K562 (cell line): ENCODE results near the gene B4GALNT4. TPM values are rescaled to one million over a fixed set of nuclear protein-coding genes. Genes with fewer than 3 reads are reported as not detected.

Source experiments
- CREBBP ChIP-seq: IDR thresholded peaks from one replicate; pipeline ENCODE4 v1.6.1; 2012; ENCODE audit warnings: low read depth, mild to moderate bottlenecking, control low read depth, inconsistent platforms, low read length
- EP300 ChIP-seq: IDR thresholded peaks from 2 replicates; pipeline ENCODE4 v1.6.1; 2012; ENCODE audit warnings: low read length, improper control_type of control experiment
- HDAC1 ChIP-seq, 2 experiments: fragments of 450-650 bp; IDR thresholded peaks; 2 replicates each; pipeline ENCODE4 v1.6.1; 2016 to 2017; ENCODE audit warnings: inconsistent platforms in 1 of 2, mild to moderate bottlenecking in 1 of 2, moderate library complexity in 1 of 2
- HLTF ChIP-seq: fragments of 450-650 bp; IDR thresholded peaks from 2 replicates; pipeline ENCODE4 v1.6.1; 2016
- L3MBTL2 ChIP-seq: fragments of 450-650 bp; IDR thresholded peaks from 2 replicates; pipeline ENCODE4 v1.6.1; 2016; ENCODE audit warnings: mild to moderate bottlenecking, moderate library complexity
- NCOA6 ChIP-seq: fragments of 450-650 bp; IDR thresholded peaks from 2 replicates; pipeline ENCODE4 v1.6.1; 2017; ENCODE audit warnings: mild to moderate bottlenecking
- PHF21A ChIP-seq: fragments of 450-650 bp; IDR thresholded peaks from 2 replicates; pipeline ENCODE4 v1.6.1; 2017; ENCODE audit warnings: low read depth, borderline replicate concordance
- POLR2A ChIP-seq: fragments of 450-650 bp; conservative IDR thresholded peaks from 2 replicates; pipeline ENCODE4 v1.6.1; 2016
- TAF9B ChIP-seq: fragments of 450-650 bp; IDR thresholded peaks from 2 replicates; pipeline ENCODE4 v1.6.1; 2018; ENCODE audit warnings: mild to moderate bottlenecking; ENCODE audit not compliant: partially characterized antibody
- ZFX ChIP-seq: sonication (generic); formaldehyde crosslinking; IDR thresholded peaks from 2 replicates; pipeline ENCODE4 v1.8.0; 2022; ENCODE audit warnings: mild to moderate bottlenecking, missing genetic modification reagents, moderate library complexity
- ZKSCAN1 ChIP-seq: fragments of 150-350 bp; IDR thresholded peaks from 2 replicates; pipeline ENCODE4 v1.6.1; 2016; ENCODE audit warnings: low read depth, low read length
- ZNF766 ChIP-seq: fragments of 200-800 bp; sonication (Bioruptor generic); conservative IDR thresholded peaks from 2 replicates; pipeline ENCODE4 v1.6.1; 2016; ENCODE audit warnings: missing genetic modification characterization, missing compliant biosample characterization
- polyA plus RNA-seq, 8 experiments: library from polyadenylated mRNA; depleted of rRNA in 4 of 8; stranded (reverse) in 5 of 8; unstranded in 3 of 8; fragments of >200 nt; fragmentation: Nextera tagmentation in 2 of 8; fragmentation: Illumina TruSeq in 1 of 8; extraction: Ambion mirVana in 2 of 8; extraction: Trizol in 1 of 8; gene quantifications; 2 replicates each; pipeline versions ENCODE4 v1.2.1 to v1.2.3, GENCODE V29; 2011 to 2014; ENCODE audit warnings: inconsistent platforms in 1 of 8, missing spikeins in 1 of 8
- total RNA-seq, 7 experiments: library from RNA; depleted of rRNA in 6 of 7; stranded (reverse); fragments of >200 nt in 6 of 7; fragmentation: Illumina TruSeq in 2 of 7; extraction: Trizol in 2 of 7; gene quantifications; 2 replicates each; pipeline versions ENCODE4 v1.2.1 to v1.2.3, GENCODE V29; 2011 to 2021; ENCODE audit warnings: low replicate concordance in 1 of 7
- TF ChIP-seq, protein P1 (sequence below): fragments of 450-650 bp; IDR thresholded peaks from 2 replicates; pipeline ENCODE4 v1.6.1; 2017; ENCODE audit warnings: antibody characterized with exemption, mild to moderate bottlenecking
- TF ChIP-seq, protein P2 (sequence below): fragments of 250-450 bp; sonication (Bioruptor Pico); IDR thresholded peaks from 2 replicates; pipeline ENCODE4 v1.4.0; 2020
- TF ChIP-seq, protein P3 (sequence below): fragments of 150-350 bp; IDR thresholded peaks from 2 replicates; pipeline ENCODE4 v1.6.1; 2014; ENCODE audit warnings: low read depth, mild to moderate bottlenecking, low read length, borderline replicate concordance
- TF ChIP-seq, protein P4 (sequence below): sonication (generic); formaldehyde crosslinking; IDR thresholded peaks from 2 replicates; pipeline ENCODE4 v1.8.1; 2022; ENCODE audit warnings: missing genetic modification reagents
- TF ChIP-seq, protein P5 (sequence below): fragments of 450-650 bp; IDR thresholded peaks from 2 replicates; pipeline ENCODE4 v1.6.1; 2016; ENCODE audit warnings: antibody characterized with exemption

Gene B4GALNT4
- total and polyA plus RNA-seq, 9 of the 15 experiments (the other 6 are each of a cell fraction or from before 2014, with no cell fraction given) = 0.20 to 37.1 (median 10.8) TPM; not detected in 1

DNA sequence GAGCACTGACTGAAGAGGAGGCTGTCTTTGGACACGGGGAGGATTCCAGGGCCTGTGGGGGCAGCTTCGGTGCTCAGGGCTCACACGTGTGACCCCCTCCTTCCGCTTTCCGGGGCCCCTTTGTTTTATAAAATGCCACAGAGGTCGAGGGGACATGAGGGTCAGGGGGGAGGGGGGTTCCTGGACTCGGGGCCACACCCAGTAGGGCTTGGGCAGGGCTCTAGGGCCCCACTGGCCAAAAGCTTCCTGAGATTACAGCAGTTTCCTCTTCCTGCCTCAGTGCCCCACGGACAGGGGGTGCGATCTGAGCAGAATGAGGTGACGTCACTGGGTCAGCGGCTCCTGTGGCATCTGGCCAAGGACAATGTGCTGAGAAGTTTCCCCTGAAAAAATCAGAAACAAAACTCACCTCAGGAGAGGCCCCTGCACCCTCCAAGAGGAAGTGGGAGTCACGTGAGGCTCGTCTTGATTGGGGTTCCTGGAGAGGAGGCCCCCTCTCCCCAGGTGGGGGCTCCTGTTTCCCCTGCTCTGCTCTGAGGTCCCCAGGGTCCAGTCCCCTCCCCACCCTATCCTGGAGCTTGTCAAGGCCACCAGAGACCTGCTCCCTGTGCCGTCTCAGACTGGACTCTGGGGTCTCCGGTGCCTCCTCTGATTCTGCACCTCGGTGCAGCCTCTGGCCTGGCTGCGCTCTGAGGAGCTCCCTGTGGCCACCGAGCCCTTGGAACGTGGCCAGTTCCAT, 42.3 kb upstream of the B4GALNT4 start (continued):
- TF ChIP-seq, protein P1, sequence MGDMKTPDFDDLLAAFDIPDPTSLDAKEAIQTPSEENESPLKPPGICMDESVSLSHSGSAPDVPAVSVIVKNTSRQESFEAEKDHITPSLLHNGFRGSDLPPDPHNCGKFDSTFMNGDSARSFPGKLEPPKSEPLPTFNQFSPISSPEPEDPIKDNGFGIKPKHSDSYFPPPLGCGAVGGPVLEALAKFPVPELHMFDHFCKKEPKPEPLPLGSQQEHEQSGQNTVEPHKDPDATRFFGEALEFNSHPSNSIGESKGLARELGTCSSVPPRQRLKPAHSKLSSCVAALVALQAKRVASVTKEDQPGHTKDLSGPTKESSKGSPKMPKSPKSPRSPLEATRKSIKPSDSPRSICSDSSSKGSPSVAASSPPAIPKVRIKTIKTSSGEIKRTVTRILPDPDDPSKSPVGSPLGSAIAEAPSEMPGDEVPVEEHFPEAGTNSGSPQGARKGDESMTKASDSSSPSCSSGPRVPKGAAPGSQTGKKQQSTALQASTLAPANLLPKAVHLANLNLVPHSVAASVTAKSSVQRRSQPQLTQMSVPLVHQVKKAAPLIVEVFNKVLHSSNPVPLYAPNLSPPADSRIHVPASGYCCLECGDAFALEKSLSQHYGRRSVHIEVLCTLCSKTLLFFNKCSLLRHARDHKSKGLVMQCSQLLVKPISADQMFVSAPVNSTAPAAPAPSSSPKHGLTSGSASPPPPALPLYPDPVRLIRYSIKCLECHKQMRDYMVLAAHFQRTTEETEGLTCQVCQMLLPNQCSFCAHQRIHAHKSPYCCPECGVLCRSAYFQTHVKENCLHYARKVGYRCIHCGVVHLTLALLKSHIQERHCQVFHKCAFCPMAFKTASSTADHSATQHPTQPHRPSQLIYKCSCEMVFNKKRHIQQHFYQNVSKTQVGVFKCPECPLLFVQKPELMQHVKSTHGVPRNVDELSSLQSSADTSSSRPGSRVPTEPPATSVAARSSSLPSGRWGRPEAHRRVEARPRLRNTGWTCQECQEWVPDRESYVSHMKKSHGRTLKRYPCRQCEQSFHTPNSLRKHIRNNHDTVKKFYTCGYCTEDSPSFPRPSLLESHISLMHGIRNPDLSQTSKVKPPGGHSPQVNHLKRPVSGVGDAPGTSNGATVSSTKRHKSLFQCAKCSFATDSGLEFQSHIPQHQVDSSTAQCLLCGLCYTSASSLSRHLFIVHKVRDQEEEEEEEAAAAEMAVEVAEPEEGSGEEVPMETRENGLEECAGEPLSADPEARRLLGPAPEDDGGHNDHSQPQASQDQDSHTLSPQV = peak; percentile 89
- peak; percentile 43 for TF ChIP-seq ZFX (CRISPR knock-in tag)
- TF ChIP-seq NCOA6 = no peak
- TF ChIP-seq ZNF766 = peak; percentile 57
- peak; percentile 16; the same call in 1 of the 2 replicates for TF ChIP-seq EP300
- TF ChIP-seq ZKSCAN1 = 0 out of 2 replicates have a peak, but pooled peaks have one; percentile 48
- peak; percentile 82; the same call in 1 of the 2 replicates for TF ChIP-seq PHF21A
- peak; percentile 22 for TF ChIP-seq TAF9B
- TF ChIP-seq, protein P2, sequence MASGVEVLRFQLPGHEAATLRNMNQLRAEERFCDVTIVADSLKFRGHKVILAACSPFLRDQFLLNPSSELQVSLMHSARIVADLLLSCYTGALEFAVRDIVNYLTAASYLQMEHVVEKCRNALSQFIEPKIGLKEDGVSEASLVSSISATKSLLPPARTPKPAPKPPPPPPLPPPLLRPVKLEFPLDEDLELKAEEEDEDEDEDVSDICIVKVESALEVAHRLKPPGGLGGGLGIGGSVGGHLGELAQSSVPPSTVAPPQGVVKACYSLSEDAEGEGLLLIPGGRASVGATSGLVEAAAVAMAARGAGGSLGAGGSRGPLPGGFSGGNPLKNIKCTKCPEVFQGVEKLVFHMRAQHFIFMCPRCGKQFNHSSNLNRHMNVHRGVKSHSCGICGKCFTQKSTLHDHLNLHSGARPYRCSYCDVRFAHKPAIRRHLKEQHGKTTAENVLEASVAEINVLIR (CRISPR knock-in tag) = 0 out of 2 replicates have a peak, but pooled peaks have one; percentile 47
- peak; percentile 53 for TF ChIP-seq POLR2A
- TF ChIP-seq, protein P3, sequence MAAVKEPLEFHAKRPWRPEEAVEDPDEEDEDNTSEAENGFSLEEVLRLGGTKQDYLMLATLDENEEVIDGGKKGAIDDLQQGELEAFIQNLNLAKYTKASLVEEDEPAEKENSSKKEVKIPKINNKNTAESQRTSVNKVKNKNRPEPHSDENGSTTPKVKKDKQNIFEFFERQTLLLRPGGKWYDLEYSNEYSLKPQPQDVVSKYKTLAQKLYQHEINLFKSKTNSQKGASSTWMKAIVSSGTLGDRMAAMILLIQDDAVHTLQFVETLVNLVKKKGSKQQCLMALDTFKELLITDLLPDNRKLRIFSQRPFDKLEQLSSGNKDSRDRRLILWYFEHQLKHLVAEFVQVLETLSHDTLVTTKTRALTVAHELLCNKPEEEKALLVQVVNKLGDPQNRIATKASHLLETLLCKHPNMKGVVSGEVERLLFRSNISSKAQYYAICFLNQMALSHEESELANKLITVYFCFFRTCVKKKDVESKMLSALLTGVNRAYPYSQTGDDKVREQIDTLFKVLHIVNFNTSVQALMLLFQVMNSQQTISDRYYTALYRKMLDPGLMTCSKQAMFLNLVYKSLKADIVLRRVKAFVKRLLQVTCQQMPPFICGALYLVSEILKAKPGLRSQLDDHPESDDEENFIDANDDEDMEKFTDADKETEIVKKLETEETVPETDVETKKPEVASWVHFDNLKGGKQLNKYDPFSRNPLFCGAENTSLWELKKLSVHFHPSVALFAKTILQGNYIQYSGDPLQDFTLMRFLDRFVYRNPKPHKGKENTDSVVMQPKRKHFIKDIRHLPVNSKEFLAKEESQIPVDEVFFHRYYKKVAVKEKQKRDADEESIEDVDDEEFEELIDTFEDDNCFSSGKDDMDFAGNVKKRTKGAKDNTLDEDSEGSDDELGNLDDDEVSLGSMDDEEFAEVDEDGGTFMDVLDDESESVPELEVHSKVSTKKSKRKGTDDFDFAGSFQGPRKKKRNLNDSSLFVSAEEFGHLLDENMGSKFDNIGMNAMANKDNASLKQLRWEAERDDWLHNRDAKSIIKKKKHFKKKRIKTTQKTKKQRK = no peak
- 0 out of 2 replicates have a peak, but pooled peaks have one; percentile 58 for TF ChIP-seq HLTF
- TF ChIP-seq HDAC1 (IDR thresholded peaks at IDR 0.05) = peak in 1 of 2 experiments; percentile 34; a peak in 1 of 4 replicates
- TF ChIP-seq, protein P4, sequence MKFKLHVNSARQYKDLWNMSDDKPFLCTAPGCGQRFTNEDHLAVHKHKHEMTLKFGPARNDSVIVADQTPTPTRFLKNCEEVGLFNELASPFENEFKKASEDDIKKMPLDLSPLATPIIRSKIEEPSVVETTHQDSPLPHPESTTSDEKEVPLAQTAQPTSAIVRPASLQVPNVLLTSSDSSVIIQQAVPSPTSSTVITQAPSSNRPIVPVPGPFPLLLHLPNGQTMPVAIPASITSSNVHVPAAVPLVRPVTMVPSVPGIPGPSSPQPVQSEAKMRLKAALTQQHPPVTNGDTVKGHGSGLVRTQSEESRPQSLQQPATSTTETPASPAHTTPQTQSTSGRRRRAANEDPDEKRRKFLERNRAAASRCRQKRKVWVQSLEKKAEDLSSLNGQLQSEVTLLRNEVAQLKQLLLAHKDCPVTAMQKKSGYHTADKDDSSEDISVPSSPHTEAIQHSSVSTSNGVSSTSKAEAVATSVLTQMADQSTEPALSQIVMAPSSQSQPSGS (CRISPR knock-in tag) = no peak
- TF ChIP-seq, protein P5, sequence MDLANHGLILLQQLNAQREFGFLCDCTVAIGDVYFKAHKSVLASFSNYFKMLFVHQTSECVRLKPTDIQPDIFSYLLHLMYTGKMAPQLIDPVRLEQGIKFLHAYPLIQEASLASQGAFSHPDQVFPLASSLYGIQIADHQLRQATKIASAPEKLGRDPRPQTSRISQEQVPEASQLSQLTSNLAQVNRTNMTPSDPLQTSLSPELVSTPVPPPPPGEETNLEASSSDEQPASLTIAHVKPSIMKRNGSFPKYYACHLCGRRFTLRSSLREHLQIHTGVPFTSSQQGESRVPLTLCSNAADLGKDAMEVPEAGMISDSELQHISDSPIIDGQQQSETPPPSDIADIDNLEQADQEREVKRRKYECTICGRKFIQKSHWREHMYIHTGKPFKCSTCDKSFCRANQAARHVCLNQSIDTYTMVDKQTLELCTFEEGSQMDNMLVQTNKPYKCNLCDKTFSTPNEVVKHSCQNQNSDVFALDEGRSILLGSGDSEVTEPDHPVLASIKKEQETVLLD = peak; percentile 43; the same call in 1 of the 2 replicates
- TF ChIP-seq CREBBP = no peak
- peak; percentile 91 for TF ChIP-seq L3MBTL2
